ENCODE data around the gene FAM32A.
"Not testable (repeated sequence)": the region's sequence is repeated elsewhere in the genome, so short reads cannot be mapped to it uniquely, and the experiment has no call there.

The FAM32A gene

GRCh38 chr19:16166417-16166816 is 18.8 kb upstream of the FAM32A start:
- DNase-seq: no peak

- no peak for DNase-seq
Observed at GRCh38 chr19:16167055-16167454, 18.2 kb upstream of the FAM32A start.

GRCh38 chr19:16168465-16169081 is 16.6 kb upstream of the FAM32A start:
- DNase-seq: no peak

DNA sequence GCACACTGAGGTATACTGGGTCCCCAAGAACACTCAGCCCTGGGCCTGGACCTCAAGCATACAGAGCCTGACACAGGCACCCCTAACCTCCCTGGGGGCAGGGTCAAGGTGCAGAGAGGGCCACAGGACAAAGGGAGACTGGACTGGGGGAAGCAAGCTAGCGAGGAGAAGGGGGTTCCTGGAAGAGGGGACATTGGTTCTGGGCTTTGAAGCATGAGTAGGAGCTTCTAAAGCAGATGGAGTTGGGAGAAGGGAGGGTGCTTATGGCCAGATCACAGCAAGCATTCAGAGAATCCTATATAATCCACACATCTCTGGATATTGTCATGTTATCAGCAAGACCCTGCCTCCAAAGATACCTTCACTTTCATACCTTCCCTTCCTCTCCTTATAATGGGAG is 15.1 kb upstream of the FAM32A start:
- no peak for DNase-seq

GRCh38 chr19:16175954-16176353 is 9.3 kb upstream of the FAM32A start:
- DNase-seq: no peak

DNA sequence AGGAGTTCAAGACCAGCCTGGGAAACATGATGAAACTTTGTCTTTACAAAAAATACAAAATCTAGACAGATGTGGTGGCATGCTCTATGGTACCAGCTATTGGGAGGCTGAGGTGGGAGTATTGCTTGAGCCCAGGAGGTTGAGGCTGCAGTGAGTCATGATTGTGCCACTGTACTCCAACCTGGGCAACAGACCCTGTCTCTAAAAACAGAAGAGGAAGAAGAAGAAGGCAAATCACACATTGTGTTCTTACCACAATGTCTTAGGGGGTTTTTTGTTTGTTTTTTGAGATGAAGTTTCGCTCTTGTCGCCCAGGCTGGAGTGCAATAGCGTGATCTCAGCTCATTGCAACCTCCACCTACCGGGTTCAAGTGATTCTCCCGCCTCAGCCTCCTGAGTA is 6.3 kb upstream of the FAM32A start:
- not testable (repeated sequence) for DNase-seq

GRCh38 chr19:16180611-16181010 is 4.6 kb upstream of the FAM32A start:
- no peak for DNase-seq

- no peak for DNase-seq
Observed at GRCh38 chr19:16184665-16185122, 516 bp upstream of the FAM32A start.

DNA sequence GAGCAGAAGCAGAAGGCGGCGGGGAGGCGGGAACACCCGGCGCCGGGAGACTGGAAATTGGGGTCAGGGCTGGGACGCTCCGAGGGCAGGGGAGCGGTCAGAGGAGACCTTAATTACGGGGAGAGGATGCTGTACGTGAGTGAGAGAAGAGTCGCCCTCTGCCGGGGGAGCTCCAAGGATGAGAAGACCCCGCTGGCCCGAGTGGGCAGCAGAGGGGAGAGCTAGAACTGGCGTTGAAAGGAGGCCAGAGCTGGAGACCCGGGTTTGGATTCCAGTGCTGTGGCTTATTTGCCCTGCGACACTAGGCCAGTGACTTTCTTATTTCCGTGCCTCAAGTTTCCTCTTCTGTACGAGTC is 536 bp downstream of the FAM32A start:
- no peak for DNase-seq

DNA sequence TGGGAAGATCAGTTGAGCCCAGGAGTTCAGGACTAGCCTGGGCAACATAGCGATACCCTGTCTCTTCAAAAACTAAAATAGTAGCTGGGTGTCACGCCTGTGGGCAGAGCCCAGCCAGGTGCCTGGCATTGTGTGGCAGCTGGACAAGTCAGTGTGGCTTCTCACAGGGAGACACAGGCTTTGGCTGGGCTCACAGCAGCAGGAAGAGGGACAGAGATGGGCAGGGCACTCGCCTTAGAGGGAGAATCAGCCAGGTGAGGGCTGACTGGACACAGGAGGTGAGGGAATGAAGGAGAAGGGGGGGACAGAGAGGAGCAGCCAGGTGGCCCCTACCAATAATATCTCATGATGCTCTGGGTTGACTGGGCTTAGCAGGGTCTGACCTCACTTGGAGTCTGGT is 3.3 kb downstream of the FAM32A start:
- DNase-seq: no peak

GRCh38 chr19:16190198-16190597 is 5.0 kb downstream of the FAM32A start:
- DNase-seq: no peak

- no peak for DNase-seq
Observed at GRCh38 chr19:16190736-16191135, 5.5 kb downstream of the FAM32A start.

DNA sequence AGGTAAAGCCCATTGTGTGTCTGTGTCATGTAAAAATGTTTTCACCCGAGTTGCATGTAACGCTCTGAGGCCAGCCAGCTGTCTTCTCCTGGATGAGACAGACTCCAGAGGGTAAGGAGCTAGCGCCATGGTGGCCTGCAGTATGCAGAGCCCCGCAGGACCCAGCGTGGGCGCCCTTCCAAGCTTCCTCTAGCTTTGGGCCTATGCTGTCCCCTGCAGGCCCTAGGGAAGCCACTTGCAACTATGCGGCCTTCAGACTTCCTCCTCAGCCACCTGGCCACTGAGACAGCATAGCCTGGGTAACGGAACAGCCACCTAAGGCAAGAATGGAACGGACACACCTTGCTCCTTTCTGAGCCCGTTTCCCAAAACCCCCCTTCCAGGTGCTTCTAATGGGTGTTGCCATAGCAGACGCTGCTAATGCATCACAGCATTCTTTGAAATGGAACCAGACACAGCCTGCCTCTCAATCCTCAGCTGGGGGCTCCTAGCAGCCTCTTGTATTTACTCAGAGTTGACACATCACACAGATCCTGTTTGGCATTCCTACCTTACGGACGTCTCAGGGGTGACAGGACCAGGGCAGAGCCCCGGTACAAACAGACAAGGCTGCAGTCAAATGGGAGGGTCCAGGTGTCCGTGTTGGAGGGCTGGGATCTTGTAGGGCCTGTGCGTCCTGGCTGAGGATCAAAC is 6.2 kb downstream of the FAM32A start:
- no peak for DNase-seq

GRCh38 chr19:16193466-16193865 is 8.3 kb downstream of the FAM32A start:
- DNase-seq: no peak

DNA sequence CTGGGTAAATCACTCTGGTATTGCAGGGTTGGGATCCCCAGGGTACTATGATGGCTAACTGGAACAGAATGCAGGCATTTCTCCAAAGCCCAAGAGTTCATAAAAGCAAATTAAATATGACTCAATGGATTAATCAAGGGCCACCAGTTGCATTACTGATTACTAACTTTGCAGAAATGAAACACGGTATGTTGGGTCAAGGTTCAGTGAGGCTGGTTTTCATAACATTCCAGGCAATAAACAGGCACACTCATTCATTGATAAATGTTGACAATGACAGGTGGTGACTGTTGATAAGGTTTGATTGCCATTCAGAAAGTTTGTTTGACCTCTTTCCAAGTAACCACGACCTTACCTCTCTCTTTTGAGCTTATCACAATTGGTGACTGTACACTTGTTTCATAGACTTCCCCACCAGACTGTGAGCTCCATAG is 12.0 kb downstream of the FAM32A start:
- DNase-seq: no peak

DNA sequence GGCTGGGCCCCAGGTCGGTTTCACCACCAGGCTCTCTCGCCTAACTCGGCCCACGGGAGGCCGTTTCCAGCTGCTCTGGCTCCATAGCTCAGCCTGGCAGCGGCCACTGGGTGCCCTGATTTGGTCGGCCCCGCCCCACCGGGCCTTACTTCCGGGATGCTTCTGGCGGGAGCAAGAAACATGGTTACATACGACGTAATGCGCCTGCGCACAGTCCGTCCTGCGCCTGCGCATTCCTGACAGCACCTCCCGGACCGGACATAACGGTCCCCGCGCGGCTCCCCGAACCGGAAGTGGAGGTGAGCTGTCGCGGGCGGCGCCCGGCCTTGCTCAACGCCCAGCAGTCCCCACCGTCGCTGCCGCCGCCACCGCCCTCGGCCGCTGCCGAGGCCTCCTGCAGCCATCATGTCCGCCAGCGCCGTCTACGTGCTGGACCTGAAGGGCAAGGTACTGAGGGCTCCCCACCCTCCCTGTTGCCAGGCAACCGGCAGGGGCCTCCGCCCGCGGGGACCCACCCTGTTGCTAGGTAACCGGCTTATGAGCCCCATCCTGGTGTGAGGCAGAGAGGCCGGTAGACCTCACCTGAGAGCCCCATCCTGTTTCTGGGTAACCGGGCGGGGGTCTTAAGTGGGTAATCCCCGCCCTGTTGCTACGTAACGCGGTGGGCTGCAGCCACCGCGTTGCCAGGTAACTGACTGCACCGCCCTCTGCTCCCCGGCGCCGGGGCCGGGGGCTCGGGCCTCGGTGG is 12.6 kb downstream of the FAM32A start, which contains the start of gene AP1M1:
AP1M1 (plus strand) TSS at position 290 of the 748 bp plus-strand sequence; CDS start at position 406, 116 bp downstream.
- peak; percentile 84 for DNase-seq

GRCh38 chr19:16198370-16198651 is 13.1 kb downstream of the FAM32A start:
- DNase-seq: no peak

GRCh38 chr19:16199275-16199932 is 14.2 kb downstream of the FAM32A start:
- no peak for DNase-seq

GRCh38 chr19:16200038-16201010 is 15.1 kb downstream of the FAM32A start:
- DNase-seq: no peak

- DNase-seq: no peak
Observed at GRCh38 chr19:16201011-16201391, 15.8 kb downstream of the FAM32A start.

- no peak for DNase-seq
Observed at GRCh38 chr19:16202320-16203255, 17.4 kb downstream of the FAM32A start.

Data from 8988T (cell line).